Measurements from ENCODE around the gene ADAMTS8. TPM values are rescaled to one million over a fixed set of nuclear protein-coding genes. Genes with fewer than 3 reads are reported as not detected.

ADAMTS8 gene
- total RNA-seq, 2 donors from 2014 or later = 2.5 to 7.8 TPM

GRCh38 chr11:130404727-130405126 lies 23.7 kb downstream of the ADAMTS8 start:
- H3K36me3 ChIP-seq = no peaks in the 10 kb centered on the region
- H3K9me3 ChIP-seq = no peaks in the 10 kb centered on the region
- peak overlapping the region in 1 of 2 donors; percentile 89 for H3K27ac ChIP-seq
- H3K4me1 ChIP-seq = peaks cover 0 to 61% of the 10 kb centered on the region in 2 donors
- no peak for DNase-seq (ENCODE audit: low spot score)
- H3K4me3 ChIP-seq = no peak overlapping the region
- no peak for TF ChIP-seq CTCF (IDR thresholded peaks at IDR 0.05)
- no peaks in the 10 kb centered on the region for H3K27me3 ChIP-seq

GRCh38 chr11:130403967-130404366 lies 24.4 kb downstream of the ADAMTS8 start:
- DNase-seq (ENCODE audit: low spot score) = no peak
- no peaks in the 10 kb centered on the region for H3K36me3 ChIP-seq
- H3K4me1 ChIP-seq = peaks cover 0 to 53% of the 10 kb centered on the region in 2 donors
- no peak overlapping the region for H3K4me3 ChIP-seq
- TF ChIP-seq CTCF (IDR thresholded peaks at IDR 0.05) = no peak
- peak overlapping the region; percentile 70 to 89 for H3K27ac ChIP-seq
- H3K9me3 ChIP-seq = no peaks in the 10 kb centered on the region
- no peaks in the 10 kb centered on the region for H3K27me3 ChIP-seq

GRCh38 chr11:130403271-130403804 lies 25.1 kb downstream of the ADAMTS8 start:
- DNase-seq (ENCODE audit: low spot score) = peak; percentile 69
- H3K27me3 ChIP-seq = no peaks in the 10 kb centered on the region
- H3K9me3 ChIP-seq = no peaks in the 10 kb centered on the region
- H3K4me1 ChIP-seq = peaks cover 0 to 47% of the 10 kb centered on the region in 2 donors
- no peak for TF ChIP-seq CTCF (IDR thresholded peaks at IDR 0.05)
- H3K4me3 ChIP-seq = no peak overlapping the region
- H3K27ac ChIP-seq = peak overlapping the region; percentile 70 to 89
- no peaks in the 10 kb centered on the region for H3K36me3 ChIP-seq

- Histone ChIP-seq H3K36me3 (no peaks in the 10 kb centered on the region), H3K27ac (peak overlapping the region; percentile 70 to 89), H3K4me1 (peaks cover 0 to 39% of the 10 kb centered on the region in 2 donors), H3K4me3 (no peak overlapping the region), H3K9me3 (no peaks in the 10 kb centered on the region), H3K27me3 (no peaks in the 10 kb centered on the region)
- no peak for TF ChIP-seq CTCF (IDR thresholded peaks at IDR 0.05)
- DNase-seq (ENCODE audit: low spot score) = no peak
Observed at GRCh38 chr11:130402570-130402969, 25.8 kb downstream of the ADAMTS8 start.

GRCh38 chr11:130400781-130401483 lies 27.5 kb downstream of the ADAMTS8 start:
- Histone ChIP-seq H3K36me3 (no peaks in the 10 kb centered on the region), H3K9me3 (no peaks in the 10 kb centered on the region), H3K27me3 (no peaks in the 10 kb centered on the region), H3K4me1 (peaks cover 0 to 35% of the 10 kb centered on the region in 2 donors), H3K4me3 (no peak overlapping the region), H3K27ac (peak overlapping the region; percentile 17 to 23)
- no peak for TF ChIP-seq CTCF (IDR thresholded peaks at IDR 0.05)
- no peak for DNase-seq (ENCODE audit: low spot score)

Measured in right atrium auricular region (tissue), 2 donors.